Thoracic aorta (tissue), 2 donors: ENCODE results near the gene PDS5A. TPM values are rescaled to one million over a fixed set of nuclear protein-coding genes. Genes with fewer than 3 reads are reported as not detected.

Experiments
- ATAC-seq: fragments of 150-250 bp; one replicate; pipeline ENCODE4 v1.8.0; 2017; ENCODE audit warnings: low read depth; ENCODE audit not compliant: insufficient number of reproducible peaks, low FRiP score
- DNase-seq: peaks from one replicate; pipeline ENCODE4 v3.0.0-alpha.2; 2020; ENCODE audit warnings: low spot score
- H3K27ac ChIP-seq, 2 donors: fragments of 200-600 bp; sonication (generic); 1 replicate in 1 of 2; 2 replicates in 1 of 2; pipeline ENCODE4 v1.5.1; 2016; ENCODE audit warnings: mild to moderate bottlenecking in 2 of 2, moderate library complexity in 2 of 2
- H3K27me3 ChIP-seq: fragments of 200-600 bp; sonication (generic); replicated peaks from 2 replicates; pipeline ENCODE4 v1.6.0; 2016; ENCODE audit warnings: mild to moderate bottlenecking; ENCODE audit not compliant: insufficient read depth
- H3K36me3 ChIP-seq: fragments of 200-600 bp; sonication (generic); one replicate; pipeline ENCODE4 v1.5.1; 2016
- H3K4me1 ChIP-seq, 2 donors: fragments of 200-600 bp; sonication (generic); 1 replicate in 1 of 2; 2 replicates in 1 of 2; pipeline versions ENCODE4 v1.5.1 to v1.6.0; 2016; ENCODE audit warnings: low read depth in 2 of 2, mild to moderate bottlenecking in 1 of 2; ENCODE audit not compliant: control insufficient read depth in 1 of 2
- H3K4me3 ChIP-seq: fragments of 200-600 bp; sonication (generic); 2 replicates; pipeline ENCODE4 v1.5.1; 2016; ENCODE audit warnings: mild to moderate bottlenecking
- H3K9me3 ChIP-seq: fragments of 200-600 bp; sonication (generic); 2 replicates; pipeline ENCODE4 v1.5.1; 2016
- total RNA-seq, 2 donors: library from RNA; depleted of rRNA; stranded (reverse); fragments of >200 nt; gene quantifications; one replicate each; pipeline versions ENCODE4 v1.1.0 to v1.2.3, GENCODE V29; 2016
- TF ChIP-seq, protein P1 (sequence below): fragments of 200-600 bp; sonication (generic); IDR thresholded peaks from one replicate; pipeline ENCODE4 v1.5.1; 2019; ENCODE audit warnings: antibody characterized with exemption

Gene PDS5A
- total RNA-seq, 2 donors from 2014 or later, result 56.3 to 72.4 TPM

DNA sequence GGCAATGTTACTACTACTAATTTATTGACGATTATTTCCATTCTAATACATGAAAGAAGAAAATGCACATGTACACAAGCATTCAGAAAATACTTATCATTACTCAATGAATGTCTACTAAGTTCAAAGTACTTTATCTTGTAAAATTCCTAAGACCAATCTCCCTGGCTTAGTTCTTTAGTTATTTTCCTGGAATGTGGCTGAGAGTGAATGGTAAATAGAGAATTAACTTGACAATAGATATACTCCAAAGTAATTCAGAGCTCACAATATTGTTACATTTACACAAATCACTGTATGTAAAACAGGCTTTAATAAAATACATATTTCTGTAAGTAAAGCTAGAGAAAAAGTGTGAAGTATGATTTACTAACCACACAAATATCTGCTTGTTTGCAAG is 79.7 kb downstream of the PDS5A start:
- Histone ChIP-seq H3K36me3 (peaks cover 29% of the 10 kb centered on the region), H3K4me1 (no peaks in the 10 kb centered on the region), H3K4me3 (no peak overlapping the region), H3K27ac (no peak overlapping the region), H3K9me3 (no peaks in the 10 kb centered on the region), H3K27me3 (no peaks in the 10 kb centered on the region)
- TF ChIP-seq, protein P1, sequence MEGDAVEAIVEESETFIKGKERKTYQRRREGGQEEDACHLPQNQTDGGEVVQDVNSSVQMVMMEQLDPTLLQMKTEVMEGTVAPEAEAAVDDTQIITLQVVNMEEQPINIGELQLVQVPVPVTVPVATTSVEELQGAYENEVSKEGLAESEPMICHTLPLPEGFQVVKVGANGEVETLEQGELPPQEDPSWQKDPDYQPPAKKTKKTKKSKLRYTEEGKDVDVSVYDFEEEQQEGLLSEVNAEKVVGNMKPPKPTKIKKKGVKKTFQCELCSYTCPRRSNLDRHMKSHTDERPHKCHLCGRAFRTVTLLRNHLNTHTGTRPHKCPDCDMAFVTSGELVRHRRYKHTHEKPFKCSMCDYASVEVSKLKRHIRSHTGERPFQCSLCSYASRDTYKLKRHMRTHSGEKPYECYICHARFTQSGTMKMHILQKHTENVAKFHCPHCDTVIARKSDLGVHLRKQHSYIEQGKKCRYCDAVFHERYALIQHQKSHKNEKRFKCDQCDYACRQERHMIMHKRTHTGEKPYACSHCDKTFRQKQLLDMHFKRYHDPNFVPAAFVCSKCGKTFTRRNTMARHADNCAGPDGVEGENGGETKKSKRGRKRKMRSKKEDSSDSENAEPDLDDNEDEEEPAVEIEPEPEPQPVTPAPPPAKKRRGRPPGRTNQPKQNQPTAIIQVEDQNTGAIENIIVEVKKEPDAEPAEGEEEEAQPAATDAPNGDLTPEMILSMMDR, result no peak
- ATAC-seq, result no peak
- DNase-seq, result no peak

DNA sequence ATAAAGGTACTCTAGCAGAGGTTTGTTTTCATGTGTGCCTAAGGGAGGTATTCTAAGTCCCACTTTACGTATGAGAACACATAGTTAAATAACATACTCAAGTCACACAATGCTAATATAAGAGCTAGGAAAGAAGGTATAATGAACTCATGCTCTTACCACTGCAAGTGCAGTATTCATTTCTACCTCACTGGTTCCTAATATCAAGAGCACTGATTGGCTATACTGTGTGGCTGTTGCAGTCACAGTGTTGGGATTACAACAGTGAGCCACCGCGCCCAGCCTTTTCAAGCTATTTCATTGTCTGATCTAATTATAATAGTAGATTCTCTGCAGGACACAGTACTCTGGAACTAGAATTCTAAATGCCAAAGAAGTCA is 84.0 kb downstream of the PDS5A start:
- no peaks in the 10 kb centered on the region for H3K27me3 ChIP-seq

DNA sequence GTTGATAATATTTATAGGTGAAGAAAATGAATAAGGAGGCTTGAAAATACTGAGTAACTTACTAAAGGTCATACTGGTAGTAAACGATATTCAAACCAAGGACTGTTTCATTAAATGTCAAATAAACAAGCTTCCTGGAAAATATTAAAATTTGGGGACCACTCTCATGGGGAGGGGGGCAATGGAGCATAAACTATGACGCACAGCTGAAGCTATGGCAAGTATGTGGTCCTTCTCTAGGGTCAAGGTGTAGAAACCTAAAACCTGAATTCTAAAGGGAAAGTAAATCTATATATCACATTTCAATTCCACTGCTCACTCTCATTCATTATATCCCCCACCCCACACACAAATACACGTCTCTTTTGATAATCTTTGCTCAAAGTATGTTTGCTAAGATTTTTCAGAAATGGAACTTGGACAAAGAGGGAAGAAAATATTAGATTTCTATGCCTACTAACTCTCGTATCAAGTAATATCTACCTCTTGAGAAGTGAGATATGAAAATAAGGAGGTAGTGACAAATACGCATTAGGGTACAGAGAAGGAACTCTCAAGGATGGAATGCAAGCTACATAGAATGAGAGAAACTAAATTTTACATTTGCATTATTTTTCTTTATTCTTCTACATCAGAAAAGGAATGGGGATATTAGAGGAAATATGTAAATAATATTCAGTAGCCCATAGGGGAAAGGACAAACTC is 84.6 kb downstream of the PDS5A start:
- H3K4me1 ChIP-seq, result no peaks in the 10 kb centered on the region
- no peaks in the 10 kb centered on the region for H3K27me3 ChIP-seq
- no peaks in the 10 kb centered on the region for H3K9me3 ChIP-seq
- TF ChIP-seq, protein P1, result no peak
- H3K4me3 ChIP-seq, result no peak overlapping the region
- DNase-seq (no peak), ATAC-seq (no peak)
- H3K27ac ChIP-seq, result no peak overlapping the region
- peaks cover 33% of the 10 kb centered on the region for H3K36me3 ChIP-seq

More for the DNA sequence above, 84.0 kb downstream of the PDS5A start:
- Histone ChIP-seq H3K36me3 (peaks cover 35% of the 10 kb centered on the region), H3K9me3 (no peaks in the 10 kb centered on the region), H3K4me3 (no peak overlapping the region), H3K27ac (no peak overlapping the region), H3K4me1 (no peaks in the 10 kb centered on the region)
- no peak for ATAC-seq
- TF ChIP-seq, protein P1, result no peak
- no peak for DNase-seq

DNA sequence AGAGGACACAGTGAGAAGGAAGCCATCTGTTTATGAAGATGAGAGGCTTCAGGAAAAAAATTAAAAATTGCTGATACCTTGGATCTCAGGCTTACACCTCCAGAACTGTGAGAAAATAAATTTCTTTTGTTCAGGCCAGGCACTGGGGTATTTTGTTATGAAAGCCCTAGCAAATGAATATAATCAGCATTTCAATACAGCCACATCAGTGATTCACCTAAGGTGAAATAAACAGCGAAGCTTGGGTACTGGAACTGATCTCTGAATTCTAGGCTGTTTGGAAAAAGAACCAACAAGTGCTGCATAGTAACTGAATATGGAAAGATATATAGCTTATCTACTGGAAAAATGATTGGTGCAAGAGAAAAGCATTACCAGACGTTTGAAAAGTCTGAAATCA is 88.5 kb downstream of the PDS5A start:
- no peaks in the 10 kb centered on the region for H3K9me3 ChIP-seq
- TF ChIP-seq, protein P1, result no peak
- H3K36me3 ChIP-seq, result peaks cover 18% of the 10 kb centered on the region
- no peaks in the 10 kb centered on the region for H3K4me1 ChIP-seq
- ATAC-seq (no peak), DNase-seq (no peak)
- H3K27ac ChIP-seq, result no peak overlapping the region
- no peaks in the 10 kb centered on the region for H3K27me3 ChIP-seq
- no peak overlapping the region for H3K4me3 ChIP-seq

DNA sequence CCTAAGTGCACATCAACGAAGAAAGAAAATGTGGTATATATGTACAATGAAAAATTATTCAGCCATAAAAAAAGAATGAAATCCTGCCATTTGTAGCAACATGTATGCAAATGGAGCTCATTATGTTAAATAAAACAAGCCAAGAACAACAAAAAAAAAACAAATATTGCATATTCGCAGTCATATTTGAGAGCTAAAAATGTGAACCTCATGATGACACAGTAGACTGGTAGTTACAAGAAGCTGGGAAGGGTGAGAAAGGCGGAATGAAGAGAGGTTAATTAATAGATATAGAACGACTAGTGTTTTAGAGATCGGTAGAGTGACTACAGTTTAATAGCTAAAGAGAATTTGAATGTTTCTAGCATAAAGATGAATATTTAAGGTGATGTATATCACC is 89.2 kb downstream of the PDS5A start:
- no peak for ATAC-seq
- Histone ChIP-seq H3K4me1 (no peaks in the 10 kb centered on the region), H3K27ac (no peak overlapping the region), H3K36me3 (peaks cover 18% of the 10 kb centered on the region), H3K27me3 (no peaks in the 10 kb centered on the region), H3K4me3 (no peak overlapping the region), H3K9me3 (no peaks in the 10 kb centered on the region)
- TF ChIP-seq, protein P1, result no peak
- no peak for DNase-seq
